Calu3 (cell line): ENCODE results near the gene USH2A. TPM values are rescaled to one million over a fixed set of nuclear protein-coding genes. Genes with fewer than 3 reads are reported as not detected.

Experiments used
- BruUV-seq: library from RNA; stranded (reverse); fragments of 400-500 nt; replicated peaks from 2 replicates; lab custom pipeline; 2021; lab: Mats Ljungman, UMichigan
- CTCF ChIA-PET: fragments of 300-600 bp; sonication (Branson Sonifier 250); formaldehyde crosslinking; loops from one replicate; lab custom pipeline; 2022; ENCODE audit warnings: antibody characterized with exemption; lab: Charles Lee
- DNase-seq: peaks from one replicate; pipeline ENCODE4 v3.0.0; 2022
- H3K27ac Mint-ChIP-seq: one replicate; pipeline ENCODE4 v1.8.0; 2022; ENCODE audit warnings: mixed read lengths; ENCODE audit not compliant: unreplicated experiment
- H3K27me3 Mint-ChIP-seq: one replicate; pipeline ENCODE4 v1.8.0; 2022; ENCODE audit warnings: mixed read lengths; ENCODE audit not compliant: unreplicated experiment
- H3K36me3 Mint-ChIP-seq: one replicate; pipeline ENCODE4 v1.8.0; 2022; ENCODE audit warnings: mild to moderate bottlenecking, moderate library complexity, mixed read lengths; ENCODE audit not compliant: insufficient read depth, unreplicated experiment
- H3K4me1 Mint-ChIP-seq: one replicate; pipeline ENCODE4 v1.8.0; 2022; ENCODE audit warnings: mild to moderate bottlenecking, low read depth, mixed read lengths; ENCODE audit not compliant: unreplicated experiment
- H3K4me3 Mint-ChIP-seq: one replicate; pipeline ENCODE4 v1.8.0; 2022; ENCODE audit warnings: mild to moderate bottlenecking, low read depth, moderate library complexity, mixed read lengths; ENCODE audit not compliant: unreplicated experiment
- H3K9me3 Mint-ChIP-seq: one replicate; pipeline ENCODE4 v1.8.0; 2022; ENCODE audit warnings: low read depth, mixed read lengths; ENCODE audit not compliant: unreplicated experiment
- intact Hi-C: fragments of 100-400 bp; cut with micrococcal nuclease; formaldehyde crosslinking; loops from one replicate; pipeline ENCODE4 v1.10.0; 2022; ENCODE audit not compliant: unreplicated experiment
- total RNA-seq: library from RNA; stranded (reverse); gene quantifications from 2 replicates; pipeline ENCODE4 v1.2.3, GENCODE V29; 2022
- TF ChIP-seq, protein P1 (sequence below): fragments of 200-600 bp; IDR thresholded peaks from one replicate; pipeline ENCODE4 v1.8.0; 2022; ENCODE audit warnings: antibody characterized with exemption; ENCODE audit not compliant: unreplicated experiment

Gene USH2A
- total RNA-seq, 1 experiment from 2014 or later: not detected

DNA sequence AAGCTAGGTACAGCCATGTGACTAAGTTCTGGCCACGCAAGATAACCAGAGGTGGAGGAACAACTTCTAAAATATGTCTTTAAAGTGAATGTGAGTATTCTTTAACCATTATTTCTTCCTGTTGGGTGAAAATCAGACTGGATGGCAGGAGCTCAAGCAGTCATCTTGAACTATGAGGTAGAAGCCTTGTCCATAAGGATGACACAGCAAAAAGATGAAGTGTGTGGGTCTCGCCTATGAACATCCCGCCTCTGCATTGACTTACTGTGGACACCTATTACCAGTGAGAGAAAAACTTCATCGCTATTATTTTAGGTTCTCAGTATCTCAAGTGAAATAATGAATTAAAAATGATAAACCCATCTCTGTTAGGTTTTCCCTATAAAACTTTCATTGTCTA is 365.3 kb downstream of the USH2A start:
- intact Hi-C loops: no loop called here
- Mint-ChIP-seq H3K27me3 (no peaks in the 10 kb centered on the region), H3K4me1 (no peaks in the 10 kb centered on the region), H3K27ac (no peak overlapping the region), H3K9me3 (no peaks in the 10 kb centered on the region), H3K36me3 (no peaks in the 10 kb centered on the region), H3K4me3 (no peak overlapping the region)
- TF ChIP-seq, protein P1, sequence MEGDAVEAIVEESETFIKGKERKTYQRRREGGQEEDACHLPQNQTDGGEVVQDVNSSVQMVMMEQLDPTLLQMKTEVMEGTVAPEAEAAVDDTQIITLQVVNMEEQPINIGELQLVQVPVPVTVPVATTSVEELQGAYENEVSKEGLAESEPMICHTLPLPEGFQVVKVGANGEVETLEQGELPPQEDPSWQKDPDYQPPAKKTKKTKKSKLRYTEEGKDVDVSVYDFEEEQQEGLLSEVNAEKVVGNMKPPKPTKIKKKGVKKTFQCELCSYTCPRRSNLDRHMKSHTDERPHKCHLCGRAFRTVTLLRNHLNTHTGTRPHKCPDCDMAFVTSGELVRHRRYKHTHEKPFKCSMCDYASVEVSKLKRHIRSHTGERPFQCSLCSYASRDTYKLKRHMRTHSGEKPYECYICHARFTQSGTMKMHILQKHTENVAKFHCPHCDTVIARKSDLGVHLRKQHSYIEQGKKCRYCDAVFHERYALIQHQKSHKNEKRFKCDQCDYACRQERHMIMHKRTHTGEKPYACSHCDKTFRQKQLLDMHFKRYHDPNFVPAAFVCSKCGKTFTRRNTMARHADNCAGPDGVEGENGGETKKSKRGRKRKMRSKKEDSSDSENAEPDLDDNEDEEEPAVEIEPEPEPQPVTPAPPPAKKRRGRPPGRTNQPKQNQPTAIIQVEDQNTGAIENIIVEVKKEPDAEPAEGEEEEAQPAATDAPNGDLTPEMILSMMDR: no peak
- CTCF ChIA-PET: no interaction called here
- DNase-seq: no peak
- BruUV-seq: no TSS peak

DNA sequence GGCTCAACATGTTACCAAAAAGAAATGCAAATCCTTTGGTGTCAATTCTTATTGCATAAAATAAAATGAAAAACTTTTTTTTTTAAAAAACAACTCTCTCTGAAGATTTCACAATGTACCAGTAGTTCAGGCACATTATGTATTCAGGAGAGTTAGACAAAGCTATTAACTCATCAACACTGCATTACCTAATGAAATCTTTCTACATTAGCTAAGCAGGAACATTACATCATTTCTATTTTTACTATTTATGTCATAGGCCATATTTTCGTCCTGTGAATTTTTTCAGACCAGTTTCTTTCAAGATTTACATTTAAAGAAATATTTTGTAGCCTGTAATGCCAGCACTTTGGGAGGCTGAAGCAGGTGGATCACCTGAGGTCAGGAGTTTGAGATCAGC is 366.2 kb downstream of the USH2A start:
- no peak for DNase-seq
- CTCF ChIA-PET: interaction anchor here (1.0 kb wide), 1 partner anchor 12 kb away, joined by 5 read pairs; no protein-coding TSS in a partner anchor
- Mint-ChIP-seq H3K27ac (no peak overlapping the region), H3K36me3 (no peaks in the 10 kb centered on the region), H3K4me3 (no peak overlapping the region), H3K27me3 (no peaks in the 10 kb centered on the region), H3K4me1 (no peaks in the 10 kb centered on the region), H3K9me3 (no peaks in the 10 kb centered on the region)
- no TSS peak for BruUV-seq
- TF ChIP-seq, protein P1: no peak
- intact Hi-C loops: no loop called here

DNA sequence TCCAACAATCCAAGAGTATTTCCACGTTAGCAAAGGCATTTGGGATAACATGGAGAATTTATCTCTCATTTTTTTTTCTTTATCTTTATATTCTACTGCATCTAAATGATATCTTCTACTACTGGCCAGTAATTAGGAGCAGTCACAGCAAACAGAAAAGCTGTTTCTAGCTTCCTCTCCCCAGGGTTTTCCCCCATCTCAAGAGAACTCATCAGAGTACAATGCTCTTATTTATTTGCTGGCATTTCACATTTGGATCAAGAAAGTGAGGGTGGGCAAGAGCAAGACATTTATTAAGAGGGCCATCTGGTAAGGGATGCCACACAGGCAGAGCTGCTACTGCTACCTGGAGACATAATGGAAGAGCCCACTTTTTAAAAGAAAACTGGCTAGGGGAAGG is 368.2 kb downstream of the USH2A start:
- Mint-ChIP-seq H3K9me3 (peaks cover 5% of the 10 kb centered on the region), H3K4me3 (no peak overlapping the region), H3K27me3 (no peaks in the 10 kb centered on the region), H3K4me1 (no peaks in the 10 kb centered on the region), H3K36me3 (no peaks in the 10 kb centered on the region), H3K27ac (no peak overlapping the region)
- DNase-seq: no peak
- intact Hi-C loops: no loop called here
- TF ChIP-seq, protein P1: no peak
- no TSS peak for BruUV-seq
- CTCF ChIA-PET: interaction anchor here (0.6 kb wide), 1 partner anchor 153 kb away, joined by 3 read pairs; no protein-coding TSS in a partner anchor

DNA sequence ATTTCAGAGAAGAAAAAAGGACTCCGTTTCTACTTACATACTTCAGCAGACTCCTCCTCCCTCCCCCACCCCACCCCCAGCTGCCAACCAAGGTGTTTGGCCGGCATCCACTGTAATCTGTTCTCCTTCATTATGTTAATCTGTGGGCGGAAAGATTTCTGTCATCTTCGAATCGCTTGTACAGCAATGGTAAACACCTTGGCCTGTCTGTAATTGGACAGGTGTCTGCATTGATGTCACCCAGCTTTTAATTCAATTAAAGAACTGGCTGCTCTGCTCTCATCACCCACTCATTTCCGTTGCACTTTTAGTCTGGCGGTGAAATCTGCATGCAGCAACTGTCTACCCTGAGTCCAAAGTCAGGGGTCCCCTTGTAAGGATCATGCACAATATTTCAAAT is 368.6 kb downstream of the USH2A start:
- BruUV-seq: no TSS peak
- CTCF ChIA-PET: interaction anchor here (0.6 kb wide), 1 partner anchor 153 kb away, joined by 3 read pairs; no protein-coding TSS in a partner anchor
- no peaks in the 10 kb centered on the region for H3K4me1 Mint-ChIP-seq
- intact Hi-C loops: no loop called here
- no peak for DNase-seq
- no peak overlapping the region for H3K27ac Mint-ChIP-seq
- H3K36me3 Mint-ChIP-seq: no peaks in the 10 kb centered on the region
- H3K4me3 Mint-ChIP-seq: no peak overlapping the region
- TF ChIP-seq, protein P1: no peak
- no peaks in the 10 kb centered on the region for H3K27me3 Mint-ChIP-seq
- peaks cover 5% of the 10 kb centered on the region for H3K9me3 Mint-ChIP-seq
